Chondrocyte (in vitro differentiated cells): Measurements from ENCODE around the gene ADGRG4. TPM values are rescaled to one million over a fixed set of nuclear protein-coding genes. Genes with fewer than 3 reads are reported as not detected.

Experiments
- DNase-seq: peaks from one replicate; pipeline ENCODE4 v3.0.0; 2021; ENCODE audit warnings: mixed read lengths, low spot score
- H3K27ac Mint-ChIP-seq: one replicate; pipeline ENCODE4 v1.8.0; 2021; ENCODE audit warnings: mild to moderate bottlenecking, moderate library complexity, mixed read lengths; ENCODE audit not compliant: unreplicated experiment
- H3K27me3 Mint-ChIP-seq: 2 replicates; pipeline ENCODE4 v1.8.0; 2021; ENCODE audit warnings: low read depth, mixed read lengths
- H3K36me3 Mint-ChIP-seq: 2 replicates; pipeline ENCODE4 v1.8.0; 2021; ENCODE audit warnings: low read depth, mixed read lengths
- H3K4me1 Mint-ChIP-seq: 2 replicates; pipeline ENCODE4 v1.8.0; 2021; ENCODE audit warnings: low read depth, mild to moderate bottlenecking, mixed read lengths
- H3K4me3 Mint-ChIP-seq: one replicate; pipeline ENCODE4 v1.8.0; 2021; ENCODE audit warnings: mild to moderate bottlenecking, moderate library complexity, mixed read lengths; ENCODE audit not compliant: unreplicated experiment
- H3K9me3 Mint-ChIP-seq: 2 replicates; pipeline ENCODE4 v1.8.0; 2021; ENCODE audit warnings: low read depth, mixed read lengths
- total RNA-seq: library from RNA; stranded (reverse); gene quantifications from 3 replicates; pipeline ENCODE4 v1.2.1, GENCODE V29; 2021
- TF ChIP-seq, protein P1 (sequence below): fragments of 200-600 bp; sonication (generic); IDR thresholded peaks from 2 replicates; pipeline ENCODE4 v1.5.0; 2021; ENCODE audit warnings: antibody characterized with exemption, mild to moderate bottlenecking, moderate library complexity

Gene ADGRG4
- total RNA-seq, 1 donor from 2014 or later: 0.30 TPM

DNA sequence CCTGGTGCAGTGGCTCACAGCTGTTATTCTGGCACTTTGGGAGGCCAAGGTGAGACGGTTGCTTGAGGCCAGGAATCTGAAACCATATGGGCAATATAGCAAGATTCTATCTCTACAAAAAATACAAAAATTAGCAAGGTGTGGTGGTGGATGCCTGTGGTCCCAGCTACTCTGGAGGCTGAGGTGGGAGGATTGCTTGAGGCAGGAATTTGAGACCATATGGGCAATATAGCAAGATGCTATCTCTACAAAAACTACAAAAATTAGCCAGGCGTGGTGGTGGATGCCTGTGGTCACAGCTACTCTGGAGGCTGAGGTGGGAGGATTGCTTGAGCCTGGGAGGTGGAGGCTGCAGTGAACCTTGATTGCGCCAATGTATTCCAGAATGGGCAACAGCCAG lies 2.3 kb downstream of the ADGRG4 start:
- Mint-ChIP-seq H3K27ac (no peak overlapping the region), H3K4me3 (no peak overlapping the region), H3K9me3 (peaks cover 11% of the 10 kb centered on the region), H3K36me3 (no peaks in the 10 kb centered on the region), H3K4me1 (no peaks in the 10 kb centered on the region), H3K27me3 (peaks cover 4% of the 10 kb centered on the region)
- TF ChIP-seq, protein P1, sequence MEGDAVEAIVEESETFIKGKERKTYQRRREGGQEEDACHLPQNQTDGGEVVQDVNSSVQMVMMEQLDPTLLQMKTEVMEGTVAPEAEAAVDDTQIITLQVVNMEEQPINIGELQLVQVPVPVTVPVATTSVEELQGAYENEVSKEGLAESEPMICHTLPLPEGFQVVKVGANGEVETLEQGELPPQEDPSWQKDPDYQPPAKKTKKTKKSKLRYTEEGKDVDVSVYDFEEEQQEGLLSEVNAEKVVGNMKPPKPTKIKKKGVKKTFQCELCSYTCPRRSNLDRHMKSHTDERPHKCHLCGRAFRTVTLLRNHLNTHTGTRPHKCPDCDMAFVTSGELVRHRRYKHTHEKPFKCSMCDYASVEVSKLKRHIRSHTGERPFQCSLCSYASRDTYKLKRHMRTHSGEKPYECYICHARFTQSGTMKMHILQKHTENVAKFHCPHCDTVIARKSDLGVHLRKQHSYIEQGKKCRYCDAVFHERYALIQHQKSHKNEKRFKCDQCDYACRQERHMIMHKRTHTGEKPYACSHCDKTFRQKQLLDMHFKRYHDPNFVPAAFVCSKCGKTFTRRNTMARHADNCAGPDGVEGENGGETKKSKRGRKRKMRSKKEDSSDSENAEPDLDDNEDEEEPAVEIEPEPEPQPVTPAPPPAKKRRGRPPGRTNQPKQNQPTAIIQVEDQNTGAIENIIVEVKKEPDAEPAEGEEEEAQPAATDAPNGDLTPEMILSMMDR: no peak
- DNase-seq: no peak

- H3K9me3 Mint-ChIP-seq: peaks cover 7% of the 10 kb centered on the region
- H3K36me3 Mint-ChIP-seq: no peaks in the 10 kb centered on the region
- no peak for DNase-seq
- TF ChIP-seq, protein P1: no peak
- H3K27me3 Mint-ChIP-seq: peaks cover 4% of the 10 kb centered on the region
- H3K4me3 Mint-ChIP-seq: no peak overlapping the region
- H3K4me1 Mint-ChIP-seq: no peaks in the 10 kb centered on the region
- no peak overlapping the region for H3K27ac Mint-ChIP-seq
Observed at GRCh38 chrX:136304493-136304892, 3.7 kb downstream of the ADGRG4 start.

- Mint-ChIP-seq H3K4me1 (no peaks in the 10 kb centered on the region), H3K36me3 (no peaks in the 10 kb centered on the region), H3K4me3 (no peak overlapping the region), H3K27ac (no peak overlapping the region), H3K9me3 (peaks cover 11% of the 10 kb centered on the region), H3K27me3 (peaks cover 4% of the 10 kb centered on the region)
- no peak for DNase-seq
- TF ChIP-seq, protein P1: no peak
Observed at GRCh38 chrX:136306182-136306581, 5.4 kb downstream of the ADGRG4 start.

- Mint-ChIP-seq H3K27me3 (peaks cover 4% of the 10 kb centered on the region), H3K9me3 (peaks cover 4% of the 10 kb centered on the region), H3K36me3 (no peaks in the 10 kb centered on the region), H3K27ac (no peak overlapping the region), H3K4me1 (no peaks in the 10 kb centered on the region), H3K4me3 (no peak overlapping the region)
- no peak for DNase-seq
- TF ChIP-seq, protein P1: no peak
Observed at GRCh38 chrX:136307471-136307870, 6.7 kb downstream of the ADGRG4 start.

GRCh38 chrX:136310411-136310810 lies 9.6 kb downstream of the ADGRG4 start:
- DNase-seq: no peak
- no peaks in the 10 kb centered on the region for H3K4me1 Mint-ChIP-seq
- peaks cover 10% of the 10 kb centered on the region for H3K9me3 Mint-ChIP-seq
- peaks cover 4% of the 10 kb centered on the region for H3K27me3 Mint-ChIP-seq
- H3K4me3 Mint-ChIP-seq: no peak overlapping the region
- TF ChIP-seq, protein P1: no peak
- no peaks in the 10 kb centered on the region for H3K36me3 Mint-ChIP-seq
- H3K27ac Mint-ChIP-seq: no peak overlapping the region
